ENCODE data around the gene GNAI2. TPM values are rescaled to one million over a fixed set of nuclear protein-coding genes. Genes with fewer than 3 reads are reported as not detected.

Gene GNAI2
- 188 and 261 TPM in 2 replicates for total RNA-seq

GRCh38 chr3:50235716-50236483 lies at the start of gene GNAI2:
TSS of gene GNAI2 (plus strand) at chr3:50236204. CDS start at chr3:50236336, 132 bp downstream.

DNA sequence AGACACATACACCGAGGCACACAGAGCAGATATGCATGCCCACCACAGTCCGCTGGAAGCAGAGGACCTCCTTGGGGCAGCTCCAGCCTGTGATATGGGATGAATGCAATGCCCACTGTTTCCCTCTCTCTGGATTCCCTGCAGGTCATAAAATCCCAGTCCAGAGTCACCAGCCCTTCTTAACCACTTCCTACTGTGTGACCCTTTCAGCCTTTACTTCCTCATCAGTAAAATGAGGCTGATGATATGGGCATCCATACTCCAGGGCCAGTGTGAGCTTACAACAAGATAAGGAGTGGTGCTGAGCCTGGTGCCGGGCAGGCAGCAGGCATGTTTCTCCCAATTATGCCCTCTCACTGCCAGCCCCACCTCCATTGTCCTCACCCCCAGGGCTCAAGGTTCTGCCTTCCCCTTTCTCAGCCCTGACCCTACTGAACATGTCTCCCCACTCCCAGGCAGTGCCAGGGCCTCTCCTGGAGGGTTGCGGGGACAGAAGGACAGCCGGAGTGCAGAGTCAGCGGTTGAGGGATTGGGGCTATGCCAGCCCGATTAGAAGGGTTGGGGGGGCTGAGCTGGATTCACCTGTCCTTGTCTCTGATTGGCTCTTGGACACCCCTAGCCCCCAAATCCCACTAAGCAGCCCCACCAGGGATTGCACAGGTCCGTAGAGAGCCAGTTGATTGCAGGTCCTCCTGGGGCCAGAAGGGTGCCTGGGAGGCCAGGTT lies 44.9 kb upstream of the GNAI2 start, which contains the start of gene GNAT1:
Gene GNAT1, plus strand, starts transcription at position 675 of the 725 bp plus-strand sequence. CDS start 116 bp downstream, outside the sequence.

GRCh38 chr3:50204804-50205412 lies 31.1 kb upstream of the GNAI2 start, which contains the start of gene SLC38A3:
TSS of gene SLC38A3 (plus strand) at chr3:50205271. CDS start at chr3:50214200, 8,929 bp downstream.

GRCh38 chr3:50268703-50269451 lies 32.9 kb downstream of the GNAI2 start, which contains the start of gene SEMA3B:
TSS of gene SEMA3B (plus strand) at chr3:50269147. CDS start at chr3:50269241, 94 bp downstream.

DNA sequence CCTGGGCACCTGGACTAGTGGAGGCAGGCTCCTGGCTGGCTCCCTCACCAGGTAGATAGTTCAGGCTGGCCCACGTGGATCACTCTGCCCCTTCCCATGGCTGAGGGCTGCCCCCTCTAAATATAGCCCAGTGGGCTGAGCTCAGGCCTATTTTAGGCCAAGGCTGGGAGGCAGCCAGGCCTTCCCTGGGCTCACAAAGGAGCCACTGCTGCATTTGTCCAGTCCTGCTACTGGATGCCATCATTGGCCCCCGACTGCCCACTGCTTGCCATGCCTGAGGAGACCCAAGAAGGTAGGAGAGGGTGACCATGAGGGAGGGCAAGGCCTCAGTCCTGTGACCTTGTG lies 42.8 kb downstream of the GNAI2 start, which contains the start of gene LSMEM2:
Gene LSMEM2, plus strand, starts transcription at position 208 of the 345 bp plus-strand sequence. Its CDS starts 27 bp downstream, at position 235.

GRCh38 chr3:50292159-50293078 lies 56.4 kb downstream of the GNAI2 start, which contains the start of gene IFRD2:
TSS of gene IFRD2 (minus strand) at chr3:50292429. CDS start at chr3:50292274, 155 bp downstream.

DNA sequence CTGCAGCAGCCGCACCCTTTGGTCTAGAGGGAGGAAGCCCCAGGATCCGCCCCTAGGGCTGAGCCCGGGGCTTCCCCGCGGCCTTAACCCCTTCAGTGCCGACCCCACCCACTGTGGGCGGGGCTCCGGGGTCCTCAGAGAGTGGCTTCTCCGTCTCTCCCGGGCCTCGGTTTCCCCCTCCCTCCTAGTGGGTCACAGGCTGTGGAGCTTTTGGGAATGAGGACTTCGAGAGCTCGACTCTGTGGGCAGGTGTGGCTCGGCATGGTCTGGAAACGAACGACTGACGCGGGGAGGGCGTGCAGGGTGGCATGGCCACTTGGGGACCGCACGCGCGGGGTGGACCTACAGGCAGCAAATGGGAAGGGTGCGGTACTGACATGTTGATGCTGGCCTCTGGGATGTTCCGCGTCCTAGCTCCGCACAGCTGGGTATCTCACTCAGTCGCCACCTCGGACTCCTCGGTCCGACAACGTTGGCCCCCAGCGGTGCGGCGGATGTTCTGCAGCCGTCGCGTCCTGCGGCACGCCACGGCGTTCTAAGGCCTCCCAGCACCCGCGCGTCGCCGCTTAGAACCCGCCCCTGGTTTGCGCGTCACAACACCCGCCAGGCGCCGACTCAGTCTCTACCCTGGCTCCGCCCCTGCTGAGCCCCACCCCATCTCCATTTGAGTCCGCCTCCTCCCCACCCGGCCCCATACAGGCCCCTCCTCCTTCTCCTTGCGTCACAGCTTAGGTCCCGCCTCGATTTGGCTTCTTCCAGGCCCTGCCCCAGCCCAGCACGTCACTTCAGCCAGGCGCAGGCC lies 63.0 kb downstream of the GNAI2 start, which contains the start of the genes HYAL3 and NAA80:
Gene HYAL3, minus strand, starts transcription at position 570 of the 802 bp plus-strand sequence. CDS start 3,803 bp downstream, outside the sequence.
Gene NAA80, minus strand, starts transcription at position 570 of the 802 bp plus-strand sequence. CDS start 1,942 bp downstream, outside the sequence.

GRCh38 chr3:50303013-50303815 lies 67.2 kb downstream of the GNAI2 start, which contains the start of gene HYAL1:
TSS of gene HYAL1 (minus strand) at chr3:50303574. CDS start at chr3:50302956, 618 bp downstream.

Small RNAs within 50 kb of the gene (small RNA-seq; reads per million reads assigned to genes)
- gene MIR5787, result not detected

Other genes with a start within 250 kb of the GNAI2 start
- 166 and 212 TPM in 2 replicates for gene RBM5, start 147.3 kb upstream of the GNAI2 start, total RNA-seq
- 10.4 and 13.7 TPM in 2 replicates for gene SEMA3F, start 80.9 kb upstream of the GNAI2 start, total RNA-seq
- not detected in 2 replicates for gene GNAT1, start 44.6 kb upstream of the GNAI2 start, total RNA-seq
- not detected in 2 replicates for gene SLC38A3, start 30.9 kb upstream of the GNAI2 start, total RNA-seq
- 11.8 and 14.9 TPM in 2 replicates for gene SEMA3B, start 32.9 kb downstream of the GNAI2 start, total RNA-seq
- not detected in 2 replicates for gene LSMEM2, start 42.9 kb downstream of the GNAI2 start, total RNA-seq
- 40.0 and 71.8 TPM in 2 replicates for gene IFRD2, start 56.2 kb downstream of the GNAI2 start, total RNA-seq
- gene HYAL3, start 63.2 kb downstream of the GNAI2 start, total RNA-seq, result 5.9 and 12.1 TPM in 2 replicates
- gene NAA80, start 63.2 kb downstream of the GNAI2 start, total RNA-seq, result 13.7 and 16.9 TPM in 2 replicates
- 2.4 and 4.2 TPM in 2 replicates for gene HYAL1, start 67.4 kb downstream of the GNAI2 start, total RNA-seq
- gene HYAL2, start 86.5 kb downstream of the GNAI2 start, total RNA-seq, result 89.9 and 110 TPM in 2 replicates
- gene TUSC2, start 92.0 kb downstream of the GNAI2 start, total RNA-seq, result 16.9 and 29.1 TPM in 2 replicates
- gene RASSF1, start 104.6 kb downstream of the GNAI2 start, total RNA-seq, result 13.9 and 22.4 TPM in 2 replicates
- gene ZMYND10, start 109.5 kb downstream of the GNAI2 start, total RNA-seq, result 0.33 and 1.6 TPM in 2 replicates
- gene NPRL2, start 114.6 kb downstream of the GNAI2 start, total RNA-seq, result 29.1 and 38.5 TPM in 2 replicates
- 31.0 and 32.9 TPM in 2 replicates for gene CYB561D2, start 114.7 kb downstream of the GNAI2 start, total RNA-seq
- 66.7 and 76.6 TPM in 2 replicates for gene TMEM115, start 123.3 kb downstream of the GNAI2 start, total RNA-seq